Activated CD4-positive, alpha-beta T cell treated with anti-CD3 and anti-CD28 coated beads, Interleukin-2, Interleukin-6, amounts not matched to agents 100 ng/mL and 50 ng/mL, durations not matched to agents 16 hours and 8 hours (primary cell): ENCODE measurements around the gene PLPP7.
"Not testable (repeated sequence)": the region's sequence is repeated elsewhere in the genome, so short reads cannot be mapped to it uniquely, and the experiment has no call there.

Experiments used
- DNase-seq: peaks from one replicate; pipeline ENCODE4 v3.0.0-alpha.2; 2020

Gene PLPP7

GRCh38 chr9:131289301-131290035, at the start of gene PLPP7:
PLPP7 (plus strand) TSS chr9:131289723; CDS start chr9:131289998, 275 bp downstream.
- DNase-seq = no peak

- DNase-seq = no peak
Measured at GRCh38 chr9:131240047-131240921, 49.2 kb upstream of the PLPP7 start.

- not testable (repeated sequence) for DNase-seq
Measured at GRCh38 chr9:131244331-131244730, 45.2 kb upstream of the PLPP7 start.

GRCh38 chr9:131246618-131247017, 42.9 kb upstream of the PLPP7 start:
- DNase-seq = no peak

- no peak for DNase-seq
Measured at GRCh38 chr9:131252120-131252519, 37.4 kb upstream of the PLPP7 start.

- DNase-seq = no peak
Measured at GRCh38 chr9:131253891-131254491, 35.5 kb upstream of the PLPP7 start.

GRCh38 chr9:131254626-131255025, 34.9 kb upstream of the PLPP7 start:
- no peak for DNase-seq

GRCh38 chr9:131255676-131256197, 33.8 kb upstream of the PLPP7 start:
- DNase-seq = no peak

GRCh38 chr9:131257266-131258025, 32.1 kb upstream of the PLPP7 start:
- no peak for DNase-seq

- no peak for DNase-seq
Measured at GRCh38 chr9:131258186-131258585, 31.3 kb upstream of the PLPP7 start.

- no peak for DNase-seq
Measured at GRCh38 chr9:131258698-131259431, 30.7 kb upstream of the PLPP7 start.

- no peak for DNase-seq
Measured at GRCh38 chr9:131259432-131259898, 30.1 kb upstream of the PLPP7 start.

- DNase-seq = no peak
Measured at GRCh38 chr9:131259916-131260597, 29.5 kb upstream of the PLPP7 start.

GRCh38 chr9:131260751-131261452, 28.6 kb upstream of the PLPP7 start:
- no peak for DNase-seq

- no peak for DNase-seq
Measured at GRCh38 chr9:131262327-131263032, 27.0 kb upstream of the PLPP7 start.

- not testable (repeated sequence) for DNase-seq
Measured at GRCh38 chr9:131263033-131263343, 26.5 kb upstream of the PLPP7 start.

GRCh38 chr9:131263701-131264100, 25.8 kb upstream of the PLPP7 start:
- DNase-seq = no peak

- no peak for DNase-seq
Measured at GRCh38 chr9:131264231-131264630, 25.3 kb upstream of the PLPP7 start.

GRCh38 chr9:131266266-131267229, 23.0 kb upstream of the PLPP7 start:
- peak; percentile 80 for DNase-seq
